ENCODE data around the gene PLA2G2A.

- no peak for TF ChIP-seq POLR2A (IDR thresholded peaks at IDR 0.05; ENCODE audit: low read depth, low read length)
- TF ChIP-seq POLR2AphosphoS5 (IDR thresholded peaks at IDR 0.05; ENCODE audit: low read depth, low read length) = no peak
Observed at GRCh38 chr1:19946971-19947370, 32.4 kb downstream of the PLA2G2A start.

All from GM12892 (cell line).